CD14-positive monocyte (primary cell): ENCODE measurements around the gene EXOC8. TPM values are rescaled to one million over a fixed set of nuclear protein-coding genes. Genes with fewer than 3 reads are reported as not detected.

ENCODE experiments used
- DNase-seq, 3 donors: peaks; one replicate each; pipeline ENCODE4 v3.0.0-alpha.2; 2011 to 2022
- H2AFZ ChIP-seq: 2 replicates; pipeline ENCODE4 v1.6.0; 2012; ENCODE audit warnings: mild to moderate bottlenecking, low read depth, low read length, inconsistent platforms; ENCODE audit not compliant: insufficient read depth, poor library complexity, severe bottlenecking
- H3K27ac ChIP-seq, 2 donors: 1 replicate in 1 of 2; 2 replicates in 1 of 2; pipeline ENCODE4 v1.5.1; 2012 to 2013; ENCODE audit warnings: low read length in 2 of 2, control low read depth in 1 of 2, inconsistent platforms in 1 of 2, low read depth in 1 of 2, mild to moderate bottlenecking in 1 of 2
- H3K27me3 ChIP-seq, 2 donors: one replicate each; pipeline versions ENCODE4 v1.6.0 to v1.6.1; 2011 to 2013; ENCODE audit warnings: low read length in 2 of 2; ENCODE audit not compliant: control insufficient read depth in 2 of 2, insufficient read depth in 2 of 2
- H3K36me3 ChIP-seq, 2 donors: replicated peaks in 1 of 2; 1 replicate in 1 of 2; 2 replicates in 1 of 2; pipeline versions ENCODE4 v1.5.1 to v1.6.1; 2012 to 2013; ENCODE audit warnings: low read length in 2 of 2, control low read depth in 1 of 2, inconsistent platforms in 1 of 2, mild to moderate bottlenecking in 1 of 2; ENCODE audit not compliant: insufficient read depth in 2 of 2, control insufficient read depth in 1 of 2
- H3K4me1 ChIP-seq, 2 donors: 1 replicate in 1 of 2; 2 replicates in 1 of 2; pipeline versions ENCODE4 v1.5.1 to v1.6.1; 2012 to 2013; ENCODE audit warnings: low read length in 2 of 2, control low read depth in 1 of 2, inconsistent platforms in 1 of 2, mild to moderate bottlenecking in 1 of 2, moderate library complexity in 1 of 2; ENCODE audit not compliant: insufficient read depth in 2 of 2, control insufficient read depth in 1 of 2
- H3K4me2 ChIP-seq: replicated peaks from 2 replicates; pipeline ENCODE3; 2012; ENCODE audit warnings: low read length, moderate library complexity, mild to moderate bottlenecking; ENCODE audit not compliant: poor library complexity, severe bottlenecking; ENCODE audit errors: extremely low read depth
- H3K4me3 ChIP-seq, 3 experiments: fragments of 200-600 bp in 1 of 3; sonication (generic) in 1 of 3; replicated peaks in 1 of 3; 1 replicate in 2 of 3; 2 replicates in 1 of 3; pipeline ENCODE4 v1.5.1; 2011 to 2013; ENCODE audit warnings: low read length in 3 of 3, mild to moderate bottlenecking in 3 of 3, control low read depth in 2 of 3, low read depth in 2 of 3, inconsistent platforms in 1 of 3, moderate library complexity in 1 of 3
- H3K79me2 ChIP-seq: 2 replicates; pipeline ENCODE4 v1.6.0; 2012; ENCODE audit warnings: mild to moderate bottlenecking, control low read depth, inconsistent platforms, low read length, moderate library complexity; ENCODE audit not compliant: insufficient read depth
- H3K9ac ChIP-seq: 2 replicates; pipeline ENCODE4 v1.6.0; 2017; ENCODE audit warnings: low read length, mild to moderate bottlenecking; ENCODE audit not compliant: insufficient read depth, poor library complexity, severe bottlenecking
- H3K9me3 ChIP-seq, 2 donors: replicated peaks in 1 of 2; 1 replicate in 1 of 2; 2 replicates in 1 of 2; pipeline versions ENCODE4 v1.5.1 to v1.6.1; 2012 to 2013; ENCODE audit warnings: low read length in 2 of 2, control low read depth in 1 of 2; ENCODE audit not compliant: control insufficient read depth in 1 of 2, insufficient read depth in 1 of 2
- H4K20me1 ChIP-seq: 2 replicates; pipeline ENCODE4 v1.6.0; 2012; ENCODE audit warnings: mild to moderate bottlenecking, low read length, control low read depth, moderate library complexity; ENCODE audit not compliant: insufficient read depth
- H3K27ac Mint-ChIP-seq, 7 donors: one replicate each; pipeline ENCODE4 v1.8.0; 2020; ENCODE audit warnings: mild to moderate bottlenecking in 7 of 7, mixed read lengths in 7 of 7, moderate library complexity in 6 of 7, inconsistent platforms in 2 of 7
- H3K27me3 Mint-ChIP-seq, 3 donors: one replicate each; pipeline ENCODE4 v1.8.0; 2021 to 2022; ENCODE audit warnings: low read depth in 3 of 3, mild to moderate bottlenecking in 3 of 3, mixed read lengths in 3 of 3, moderate library complexity in 3 of 3, inconsistent platforms in 1 of 3
- H3K36me3 Mint-ChIP-seq, 2 donors: one replicate each; pipeline ENCODE4 v1.8.0; 2020; ENCODE audit warnings: mixed read lengths in 2 of 2, inconsistent platforms in 1 of 2, mild to moderate bottlenecking in 1 of 2
- H3K4me1 Mint-ChIP-seq: one replicate; pipeline ENCODE4 v1.8.0; 2020; ENCODE audit warnings: mild to moderate bottlenecking, mixed read lengths
- H3K4me3 Mint-ChIP-seq, 2 donors: one replicate each; pipeline ENCODE4 v1.8.0; 2020; ENCODE audit warnings: mild to moderate bottlenecking in 2 of 2, mixed read lengths in 2 of 2, moderate library complexity in 1 of 2
- H3K9me3 Mint-ChIP-seq, 7 donors: one replicate each; pipeline ENCODE4 v1.8.0; 2020 to 2022; ENCODE audit warnings: mixed read lengths in 7 of 7, mild to moderate bottlenecking in 6 of 7, moderate library complexity in 6 of 7, inconsistent platforms in 2 of 7
- CTCF ChIP-seq: fragments of 200-600 bp; IDR thresholded peaks from one replicate; pipeline ENCODE4 v1.8.0; 2022; ENCODE audit warnings: antibody characterized with exemption, mild to moderate bottlenecking
- WGBS: methylation state at CpG from one replicate; pipeline ENCODE4 v1.1.5; 2013; ENCODE audit warnings: missing lambda C conversion rate; ENCODE audit not compliant: insufficient coverage; 5-methylcytosine and 5-hydroxymethylcytosine counted together
- intact Hi-C, 2 donors: fragments of 100-400 bp; cut with micrococcal nuclease; formaldehyde crosslinking; loops; one replicate each; pipeline versions ENCODE4 v1.15.0 to v1.15.1; 2023
- polyA plus RNA-seq, 3 donors: library from polyadenylated mRNA; depleted of rRNA in 1 of 3; unstranded in 2 of 3; stranded (reverse) in 1 of 3; fragments of 300-500 nt in 2 of 3; fragments of >200 nt in 1 of 3; fragmentation: Illumina TruSeq in 2 of 3; gene quantifications; 1 replicate in 2 of 3; 2 replicates in 1 of 3; pipeline ENCODE4 v1.2.3, GENCODE V29; 2012 to 2021

Gene EXOC8
- polyA plus RNA-seq, 3 donors = 2.8 to 7.8 (median 3.1) TPM

GRCh38 chr1:231386466-231386865 is 48.8 kb upstream of the EXOC8 start:
- no peak overlapping the region for H3K27ac ChIP-seq
- no peaks in the 10 kb centered on the region for H3K9me3 ChIP-seq
- H3K4me3 Mint-ChIP-seq = no peak overlapping the region
- peaks cover 4 to 11% of the 10 kb centered on the region in 2 donors for H3K4me1 ChIP-seq
- no peak overlapping the region for H3K4me2 ChIP-seq
- H3K4me3 ChIP-seq = no peak overlapping the region
- H4K20me1 ChIP-seq = peaks cover 100% of the 10 kb centered on the region
- no peak overlapping the region for H3K9ac ChIP-seq
- H3K27me3 ChIP-seq = no peaks in the 10 kb centered on the region
- H3K9me3 Mint-ChIP-seq = no peaks in the 10 kb centered on the region
- H3K79me2 ChIP-seq = peaks cover 90% of the 10 kb centered on the region
- peaks cover 25% of the 10 kb centered on the region for H3K4me1 Mint-ChIP-seq
- no peak overlapping the region for H2AFZ ChIP-seq
- intact Hi-C loops = no loop called here
- H3K36me3 Mint-ChIP-seq = peaks cover 3 to 19% of the 10 kb centered on the region in 2 donors
- no peaks in the 10 kb centered on the region for H3K27me3 Mint-ChIP-seq
- no peak for DNase-seq
- TF ChIP-seq CTCF = no peak
- H3K36me3 ChIP-seq = no peaks in the 10 kb centered on the region
- no peak overlapping the region for H3K27ac Mint-ChIP-seq

DNA sequence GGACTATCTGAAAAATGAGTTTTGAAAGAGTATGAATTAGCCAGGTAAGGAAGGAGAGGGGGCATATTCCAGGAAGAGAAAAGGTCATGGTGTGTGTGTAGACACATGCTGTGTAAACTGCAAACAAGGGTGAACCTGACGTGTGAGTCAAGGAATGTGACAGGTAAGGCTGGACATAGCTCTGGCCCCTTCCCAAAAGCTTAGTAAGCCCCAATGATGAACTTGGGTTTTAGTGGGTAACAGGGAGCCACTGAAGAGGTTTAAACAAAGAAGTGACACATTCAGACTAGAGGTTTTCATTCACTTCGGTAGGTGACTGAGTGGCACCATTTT is 47.7 kb upstream of the EXOC8 start:
- Histone ChIP-seq H3K4me2 (no peak overlapping the region), H3K9ac (no peak overlapping the region), H4K20me1 (peaks cover 100% of the 10 kb centered on the region), H3K9me3 (no peaks in the 10 kb centered on the region), H3K4me1 (peaks cover 4 to 11% of the 10 kb centered on the region in 2 donors), H3K27ac (no peak overlapping the region), H3K4me3 (no peak overlapping the region), H3K36me3 (no peaks in the 10 kb centered on the region), H3K79me2 (peaks cover 90% of the 10 kb centered on the region), H3K27me3 (no peaks in the 10 kb centered on the region), H2AFZ (no peak overlapping the region)
- H3K36me3 Mint-ChIP-seq = peaks cover 3 to 17% of the 10 kb centered on the region in 2 donors
- H3K9me3 Mint-ChIP-seq = no peaks in the 10 kb centered on the region
- TF ChIP-seq CTCF = no peak
- no peaks in the 10 kb centered on the region for H3K27me3 Mint-ChIP-seq
- no peak overlapping the region for H3K4me3 Mint-ChIP-seq
- H3K4me1 Mint-ChIP-seq = peaks cover 17% of the 10 kb centered on the region
- intact Hi-C loops = no loop called here
- DNase-seq = no peak
- no peak overlapping the region for H3K27ac Mint-ChIP-seq
- WGBS = 100% methylated on average over 2 of the region's 2 CpGs
